Astrocyte (in vitro differentiated cells and primary cell): Measurements from ENCODE around the gene SYNGR1. TPM values are rescaled to one million over a fixed set of nuclear protein-coding genes. Genes with fewer than 3 reads are reported as not detected.

Experiments used
- DNase-seq: peaks from one replicate; pipeline ENCODE4 v3.0.0-alpha.2; 2010; ENCODE audit warnings: low read depth
- FAIRE-seq: peaks from 2 replicates; lab custom pipeline; 2011; peaks lifted over from hg19 to GRCh38; lab: Jason Lieb, UNC
- H2AFZ ChIP-seq: 2 replicates; pipeline ENCODE4 v1.6.0; 2012; ENCODE audit warnings: low read depth, low read length, inconsistent platforms
- H3K27ac ChIP-seq: 2 replicates; pipeline ENCODE4 v1.5.1; 2011; ENCODE audit warnings: low read depth, low read length, inconsistent platforms
- H3K27me3 ChIP-seq: 2 replicates; pipeline ENCODE4 v1.6.0; 2011; ENCODE audit warnings: low read length, inconsistent platforms; ENCODE audit not compliant: insufficient read depth
- H3K36me3 ChIP-seq: 2 replicates; pipeline ENCODE4 v1.5.1; 2011; ENCODE audit warnings: low read length, inconsistent platforms; ENCODE audit not compliant: insufficient read depth
- H3K4me1 ChIP-seq: 2 replicates; pipeline ENCODE4 v1.5.1; 2011; ENCODE audit warnings: low read length, inconsistent platforms; ENCODE audit not compliant: insufficient read depth
- H3K4me2 ChIP-seq: 2 replicates; pipeline ENCODE4 v1.6.0; 2012; ENCODE audit warnings: low read length, inconsistent platforms
- H3K4me3 ChIP-seq: 2 replicates; pipeline ENCODE4 v1.5.1; 2011; ENCODE audit warnings: low read depth, mild to moderate bottlenecking, low read length, inconsistent platforms; ENCODE audit not compliant: insufficient read depth
- H3K79me2 ChIP-seq: 2 replicates; pipeline ENCODE4 v1.6.0; 2012; ENCODE audit warnings: mild to moderate bottlenecking, low read length, inconsistent platforms; ENCODE audit not compliant: insufficient read depth
- H3K9ac ChIP-seq: 2 replicates; pipeline ENCODE4 v1.6.0; 2012; ENCODE audit warnings: mild to moderate bottlenecking, low read length, inconsistent platforms
- H3K9me3 ChIP-seq: 2 replicates; pipeline ENCODE4 v1.5.1; 2012; ENCODE audit warnings: low read depth, mild to moderate bottlenecking, low read length, inconsistent platforms; ENCODE audit not compliant: insufficient read depth
- H4K20me1 ChIP-seq: 2 replicates; pipeline ENCODE4 v1.6.0; 2012; ENCODE audit warnings: low read length, inconsistent platforms; ENCODE audit not compliant: insufficient read depth
- H3K27ac Mint-ChIP-seq: one replicate; pipeline ENCODE4 v1.8.0; 2021; ENCODE audit warnings: mild to moderate bottlenecking, mixed read lengths; ENCODE audit not compliant: unreplicated experiment
- H3K27me3 Mint-ChIP-seq: one replicate; pipeline ENCODE4 v1.8.0; 2021; ENCODE audit warnings: low read depth, mixed read lengths; ENCODE audit not compliant: unreplicated experiment
- H3K36me3 Mint-ChIP-seq: one replicate; pipeline ENCODE4 v1.8.0; 2021; ENCODE audit warnings: low read depth, mixed read lengths; ENCODE audit not compliant: unreplicated experiment
- H3K4me1 Mint-ChIP-seq: one replicate; pipeline ENCODE4 v1.8.0; 2021; ENCODE audit warnings: low read depth, mixed read lengths; ENCODE audit not compliant: unreplicated experiment
- H3K4me3 Mint-ChIP-seq: one replicate; pipeline ENCODE4 v1.8.0; 2021; ENCODE audit warnings: mild to moderate bottlenecking, moderate library complexity, mixed read lengths; ENCODE audit not compliant: unreplicated experiment
- H3K9me3 Mint-ChIP-seq: one replicate; pipeline ENCODE4 v1.8.0; 2021; ENCODE audit warnings: mild to moderate bottlenecking, mixed read lengths; ENCODE audit not compliant: unreplicated experiment
- CTCF ChIP-seq: IDR thresholded peaks from 2 replicates; pipeline ENCODE4 v1.5.1; 2011; ENCODE audit warnings: low read depth, mild to moderate bottlenecking, inconsistent platforms, low read length, moderate library complexity; ENCODE audit not compliant: insufficient read depth
- EZH2 ChIP-seq: IDR thresholded peaks from 2 replicates; pipeline ENCODE4 v1.6.1; 2012; ENCODE audit warnings: mild to moderate bottlenecking, low read length, inconsistent platforms; ENCODE audit not compliant: insufficient read depth
- total RNA-seq: library from RNA; stranded (reverse); gene quantifications from 2 replicates; pipeline ENCODE4 v1.2.1, GENCODE V29; 2021

Gene SYNGR1
- total RNA-seq, 1 donor from 2014 or later, result 12.0 TPM

- H3K4me3 ChIP-seq, result peak overlapping the region; percentile 95
- no peaks in the 10 kb centered on the region for H3K27me3 Mint-ChIP-seq
These were observed 34.4 kb upstream of the SYNGR1 start for GRCh38 chr22:39315389-39315788.

GRCh38 chr22:39316440-39317083, 33.2 kb upstream of the SYNGR1 start:
- TF ChIP-seq EZH2 (no peak), CTCF (peak; percentile 92)
- H3K79me2 ChIP-seq, result peaks cover 76% of the 10 kb centered on the region
- FAIRE-seq, result no peak

More at GRCh38 chr22:39315389-39315788, 34.4 kb upstream of the SYNGR1 start:
- H3K27ac Mint-ChIP-seq, result peak overlapping the region; percentile 79
- H3K9me3 ChIP-seq, result no peaks in the 10 kb centered on the region
- peaks cover 89% of the 10 kb centered on the region for H4K20me1 ChIP-seq
- peak overlapping the region; percentile 6 for H3K27ac ChIP-seq
- peak overlapping the region; percentile 100 for H3K4me3 Mint-ChIP-seq
- peaks cover 48% of the 10 kb centered on the region for H3K4me1 ChIP-seq
- H3K4me2 ChIP-seq, result peak overlapping the region; percentile 97
- no peak overlapping the region for H2AFZ ChIP-seq
- no peaks in the 10 kb centered on the region for H3K9me3 Mint-ChIP-seq
- H3K36me3 ChIP-seq, result peaks cover 62% of the 10 kb centered on the region
- DNase-seq (no peak), FAIRE-seq (no peak)
- TF ChIP-seq EZH2 (no peak), CTCF (no peak)
- peaks cover 38% of the 10 kb centered on the region for H3K4me1 Mint-ChIP-seq
- peak overlapping the region; percentile 97 for H3K9ac ChIP-seq
- H3K79me2 ChIP-seq, result peaks cover 76% of the 10 kb centered on the region
- H3K27me3 ChIP-seq, result no peaks in the 10 kb centered on the region
- peaks cover 47% of the 10 kb centered on the region for H3K36me3 Mint-ChIP-seq

GRCh38 chr22:39317084-39317774, 32.6 kb upstream of the SYNGR1 start:
- Mint-ChIP-seq H3K27ac (peak overlapping the region; percentile 100), H3K4me1 (peaks cover 30% of the 10 kb centered on the region), H3K9me3 (no peaks in the 10 kb centered on the region), H3K27me3 (no peaks in the 10 kb centered on the region), H3K4me3 (peak overlapping the region; percentile 100), H3K36me3 (peaks cover 42% of the 10 kb centered on the region)
- peak overlapping the region; percentile 97 for H3K4me2 ChIP-seq
- no peaks in the 10 kb centered on the region for H3K27me3 ChIP-seq
- TF ChIP-seq EZH2 (no peak), CTCF (no peak)
- H3K36me3 ChIP-seq, result peaks cover 57% of the 10 kb centered on the region
- peaks cover 70% of the 10 kb centered on the region for H4K20me1 ChIP-seq
- peak overlapping the region; percentile 96 for H3K27ac ChIP-seq
- FAIRE-seq, result no peak
- no peak for DNase-seq
- H3K4me1 ChIP-seq, result peaks cover 40% of the 10 kb centered on the region
- peak overlapping the region; percentile 95 for H3K4me3 ChIP-seq
- H3K9me3 ChIP-seq, result no peaks in the 10 kb centered on the region
- peaks cover 70% of the 10 kb centered on the region for H3K79me2 ChIP-seq
- peak overlapping the region; percentile 97 for H3K9ac ChIP-seq
- no peak overlapping the region for H2AFZ ChIP-seq

More at GRCh38 chr22:39316440-39317083, 33.2 kb upstream of the SYNGR1 start:
- Mint-ChIP-seq H3K4me3 (peak overlapping the region; percentile 100), H3K27ac (peak overlapping the region; percentile 100), H3K36me3 (peaks cover 44% of the 10 kb centered on the region), H3K27me3 (no peaks in the 10 kb centered on the region), H3K9me3 (no peaks in the 10 kb centered on the region), H3K4me1 (peaks cover 33% of the 10 kb centered on the region)
- Histone ChIP-seq H3K27ac (peak overlapping the region; percentile 29), H3K36me3 (peaks cover 62% of the 10 kb centered on the region), H3K9ac (peak overlapping the region; percentile 97), H3K9me3 (no peaks in the 10 kb centered on the region), H3K4me3 (peak overlapping the region; percentile 95), H3K4me1 (peaks cover 44% of the 10 kb centered on the region), H4K20me1 (peaks cover 77% of the 10 kb centered on the region), H2AFZ (no peak overlapping the region), H3K27me3 (no peaks in the 10 kb centered on the region), H3K4me2 (peak overlapping the region; percentile 97)
- peak; percentile 89 for DNase-seq
